Measurements from ENCODE around the gene DESI1. TPM values are rescaled to one million over a fixed set of nuclear protein-coding genes. Genes with fewer than 3 reads are reported as not detected.
"Not testable (repeated sequence)": the region's sequence is repeated elsewhere in the genome, so short reads cannot be mapped to it uniquely, and the experiment has no call there.

Gene DESI1
- total RNA-seq, 4 donors from 2014 or later: 17.8 to 24.7 (median 20.8) TPM

- H3K36me3 ChIP-seq: no peaks in the 10 kb centered on the region
- DNase-seq: no peak
- H3K4me3 ChIP-seq (replicated peaks in 1 of 3): no peak overlapping the region
- no peak for TF ChIP-seq CTCF (IDR thresholded peaks at IDR 0.05)
- TF ChIP-seq POLR2A (IDR thresholded peaks at IDR 0.05): no peak
- no peaks in the 10 kb centered on the region for H3K9me3 ChIP-seq
- H3K4me1 ChIP-seq: no peaks in the 10 kb centered on the region
- H3K27ac ChIP-seq: no peak overlapping the region
- H3K27me3 ChIP-seq: no peaks in the 10 kb centered on the region
- WGBS, 2 donors: 58 to 65% methylated on average over 10 of the region's 10 CpGs
- intact Hi-C loops (cut with DNase I): no loop called here
Measured at GRCh38 chr22:41563051-41563711, 57.7 kb downstream of the DESI1 start.

GRCh38 chr22:41562461-41562860 is 58.4 kb downstream of the DESI1 start:
- H3K9me3 ChIP-seq: no peaks in the 10 kb centered on the region
- no peaks in the 10 kb centered on the region for H3K36me3 ChIP-seq
- no peaks in the 10 kb centered on the region for H3K27me3 ChIP-seq
- 81 to 96% methylated on average over 2 to 4 of the region's 4 CpGs for WGBS, 2 donors
- DNase-seq: no peak
- intact Hi-C loops (cut with DNase I): no loop called here
- no peak overlapping the region for H3K4me3 ChIP-seq (replicated peaks in 1 of 3)
- no peak overlapping the region for H3K27ac ChIP-seq
- peaks cover 0 to 4% of the 10 kb centered on the region in 2 donors for H3K4me1 ChIP-seq
- TF ChIP-seq POLR2A (IDR thresholded peaks at IDR 0.05): no peak
- TF ChIP-seq CTCF (IDR thresholded peaks at IDR 0.05): no peak

- no peak for TF ChIP-seq POLR2A (IDR thresholded peaks at IDR 0.05)
- TF ChIP-seq CTCF (IDR thresholded peaks at IDR 0.05): no peak
- H3K36me3 ChIP-seq: no peaks in the 10 kb centered on the region
- intact Hi-C loops (cut with DNase I): no loop called here
- no peaks in the 10 kb centered on the region for H3K27me3 ChIP-seq
- peaks cover 0 to 11% of the 10 kb centered on the region in 2 donors for H3K4me1 ChIP-seq
- DNase-seq: no peak
- H3K4me3 ChIP-seq (replicated peaks in 1 of 3): no peak overlapping the region
- H3K27ac ChIP-seq: no peak overlapping the region
- 68 to 92% methylated on average over 5 of the region's 5 CpGs for WGBS, 2 donors
- no peaks in the 10 kb centered on the region for H3K9me3 ChIP-seq
Measured at GRCh38 chr22:41561788-41562187, 59.1 kb downstream of the DESI1 start.

- Histone ChIP-seq H3K36me3 (no peaks in the 10 kb centered on the region), H3K27ac (no peak overlapping the region), H3K9me3 (no peaks in the 10 kb centered on the region), H3K4me1 (peaks cover 0 to 11% of the 10 kb centered on the region in 2 donors), H3K27me3 (no peaks in the 10 kb centered on the region), H3K4me3 (replicated peaks in 1 of 3) (no peak overlapping the region)
- no peak for DNase-seq
- 63 to 64% methylated on average over 6 to 10 of the region's 10 CpGs for WGBS, 2 donors
- intact Hi-C loops (cut with DNase I): no loop called here
- TF ChIP-seq POLR2A (IDR thresholded peaks at IDR 0.05): no peak
- TF ChIP-seq CTCF (IDR thresholded peaks at IDR 0.05): no peak
Measured at GRCh38 chr22:41561335-41561734, 59.5 kb downstream of the DESI1 start.

GRCh38 chr22:41560095-41560471 is 60.8 kb downstream of the DESI1 start:
- intact Hi-C loops (cut with DNase I): no loop called here
- no peak for DNase-seq

GRCh38 chr22:41558241-41558630 is 62.6 kb downstream of the DESI1 start:
- DNase-seq; intact Hi-C loops (cut with DNase I); H3K27ac ChIP-seq; H3K36me3 ChIP-seq; H3K4me3 ChIP-seq (replicated peaks in 1 of 3); H3K9me3 ChIP-seq; H3K27me3 ChIP-seq: not testable (repeated sequence)
- H3K4me1 ChIP-seq: peaks cover 0 to 20% of the 10 kb centered on the region in 2 donors
- WGBS, 2 donors: 90 to 94% methylated on average over 13 of the region's 13 CpGs

More at GRCh38 chr22:41560095-41560471, 60.8 kb downstream of the DESI1 start:
- no peaks in the 10 kb centered on the region for H3K9me3 ChIP-seq
- H3K27ac ChIP-seq: no peak overlapping the region
- H3K36me3 ChIP-seq: no peaks in the 10 kb centered on the region
- peaks cover 0 to 11% of the 10 kb centered on the region in 2 donors for H3K4me1 ChIP-seq
- H3K27me3 ChIP-seq: no peaks in the 10 kb centered on the region
- 71 to 74% methylated on average over 4 to 6 of the region's 6 CpGs for WGBS, 2 donors
- H3K4me3 ChIP-seq (replicated peaks in 1 of 3): no peak overlapping the region
- TF ChIP-seq POLR2A (IDR thresholded peaks at IDR 0.05) (no peak), CTCF (IDR thresholded peaks at IDR 0.05) (no peak)

Data from thyroid gland (tissue), 4 donors.